Progenitor cell of endocrine pancreas (in vitro differentiated cells): ENCODE results near the gene ADGRG3. TPM values are rescaled to one million over a fixed set of nuclear protein-coding genes. Genes with fewer than 3 reads are reported as not detected.

ENCODE experiments used
- DNase-seq: peaks from one replicate; pipeline ENCODE4 v3.0.0; 2021; ENCODE audit warnings: low spot score; ENCODE audit not compliant: unreplicated experiment
- H3K27ac Mint-ChIP-seq: 2 replicates; pipeline ENCODE4 v1.8.0; 2021; ENCODE audit warnings: mild to moderate bottlenecking, moderate library complexity, mixed read lengths
- H3K27me3 Mint-ChIP-seq: 2 replicates; pipeline ENCODE4 v1.8.0; 2021; ENCODE audit warnings: mixed read lengths
- H3K36me3 Mint-ChIP-seq: 2 replicates; pipeline ENCODE4 v1.8.0; 2022; ENCODE audit warnings: mixed read lengths; ENCODE audit not compliant: insufficient read depth
- H3K4me1 Mint-ChIP-seq: 2 replicates; pipeline ENCODE4 v1.8.0; 2021; ENCODE audit warnings: low read depth, mixed read lengths
- H3K4me3 Mint-ChIP-seq: 2 replicates; pipeline ENCODE4 v1.8.0; 2021; ENCODE audit warnings: low read depth, mild to moderate bottlenecking, moderate library complexity, mixed read lengths
- H3K9me3 Mint-ChIP-seq: 2 replicates; pipeline ENCODE4 v1.8.0; 2021; ENCODE audit warnings: low read depth, mixed read lengths
- CTCF ChIP-seq: fragments of 200-600 bp; sonication (generic); IDR thresholded peaks from one replicate; pipeline ENCODE4 v1.5.0; 2021; ENCODE audit warnings: antibody characterized with exemption, mild to moderate bottlenecking; ENCODE audit not compliant: unreplicated experiment
- total RNA-seq: library from RNA; stranded (reverse); gene quantifications from 2 replicates; pipeline ENCODE4 v1.2.1, GENCODE V29; 2021

Gene ADGRG3
- total RNA-seq, 1 donor from 2014 or later, result not detected

DNA sequence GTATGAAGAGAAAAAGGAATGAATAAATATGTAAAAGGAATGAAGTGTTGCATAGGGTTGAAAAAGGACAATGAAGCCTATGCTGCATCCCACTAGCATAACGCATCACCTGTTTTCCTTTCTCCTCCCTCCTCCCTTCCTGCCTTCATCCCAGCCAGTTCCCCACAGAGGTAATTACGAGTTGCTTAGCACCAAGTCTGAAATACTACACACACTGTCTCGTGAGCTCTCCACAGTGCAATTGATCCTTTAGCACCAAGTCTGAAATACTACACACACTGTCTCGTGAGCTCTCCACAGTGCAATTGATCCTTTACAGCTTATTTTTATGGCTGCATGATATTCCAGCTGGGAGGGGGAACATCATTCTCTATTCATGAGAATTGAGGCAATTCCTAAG lies 25.4 kb downstream of the ADGRG3 start:
- no peaks in the 10 kb centered on the region for H3K36me3 Mint-ChIP-seq

DNA sequence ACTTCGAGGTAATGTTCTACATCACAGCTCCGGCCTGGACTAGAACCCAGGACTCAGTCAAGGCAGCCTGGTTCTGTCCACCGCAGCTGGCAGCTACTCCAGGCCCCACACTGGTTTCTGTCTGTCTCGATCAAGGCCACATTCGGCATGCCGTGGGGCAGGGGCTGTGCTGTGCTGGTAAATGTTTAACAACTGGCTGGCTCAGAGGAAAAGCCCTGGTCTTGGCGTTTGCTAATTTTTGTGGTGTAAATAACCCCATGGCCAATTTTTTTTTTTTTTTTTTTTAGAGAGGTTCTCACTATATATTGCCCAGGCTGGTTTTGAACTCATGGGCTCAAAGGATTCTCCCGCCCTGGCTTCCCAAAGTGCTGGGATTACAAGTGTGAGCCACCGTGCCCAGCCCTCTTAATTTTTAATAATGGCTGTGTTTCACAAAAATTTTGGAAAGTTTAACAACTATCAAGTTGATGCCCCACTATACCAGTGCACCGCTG lies 26.2 kb downstream of the ADGRG3 start:
- peaks cover 18% of the 10 kb centered on the region for H3K4me1 Mint-ChIP-seq
- no peaks in the 10 kb centered on the region for H3K27me3 Mint-ChIP-seq
- TF ChIP-seq CTCF, result no peak
- no peaks in the 10 kb centered on the region for H3K9me3 Mint-ChIP-seq
- H3K4me3 Mint-ChIP-seq, result peak overlapping the region; percentile 82
- DNase-seq, result no peak
- H3K36me3 Mint-ChIP-seq, result no peaks in the 10 kb centered on the region
- H3K27ac Mint-ChIP-seq, result peak overlapping the region; percentile 76

More for the DNA sequence above, 25.4 kb downstream of the ADGRG3 start:
- H3K27me3 Mint-ChIP-seq, result no peaks in the 10 kb centered on the region
- H3K4me3 Mint-ChIP-seq, result no peak overlapping the region
- no peak for TF ChIP-seq CTCF
- peaks cover 22% of the 10 kb centered on the region for H3K4me1 Mint-ChIP-seq
- no peaks in the 10 kb centered on the region for H3K9me3 Mint-ChIP-seq
- no peak overlapping the region for H3K27ac Mint-ChIP-seq
- no peak for DNase-seq

- Mint-ChIP-seq H3K27me3 (no peaks in the 10 kb centered on the region), H3K9me3 (no peaks in the 10 kb centered on the region), H3K4me1 (peaks cover 15% of the 10 kb centered on the region), H3K36me3 (no peaks in the 10 kb centered on the region), H3K27ac (peak within 1 kb of the TSS; percentile 76), H3K4me3 (peak within 1 kb of the TSS; percentile 82)
- peak; percentile 37 for DNase-seq
- TF ChIP-seq CTCF, result no peak
Observed at GRCh38 chr16:57694725-57695679, 26.9 kb downstream of the ADGRG3 start, which contains the start of gene DRC7. TSS of gene DRC7 (plus strand) at chr16:57694806. CDS start at chr16:57697950, 3,144 bp downstream.

- no peaks in the 10 kb centered on the region for H3K9me3 Mint-ChIP-seq
- peaks cover 18% of the 10 kb centered on the region for H3K4me1 Mint-ChIP-seq
- H3K27me3 Mint-ChIP-seq, result no peaks in the 10 kb centered on the region
- no peaks in the 10 kb centered on the region for H3K36me3 Mint-ChIP-seq
- no peak for TF ChIP-seq CTCF
- no peak overlapping the region for H3K4me3 Mint-ChIP-seq
- H3K27ac Mint-ChIP-seq, result no peak overlapping the region
- no peak for DNase-seq
Observed at GRCh38 chr16:57695680-57696069, 27.6 kb downstream of the ADGRG3 start.

DNA sequence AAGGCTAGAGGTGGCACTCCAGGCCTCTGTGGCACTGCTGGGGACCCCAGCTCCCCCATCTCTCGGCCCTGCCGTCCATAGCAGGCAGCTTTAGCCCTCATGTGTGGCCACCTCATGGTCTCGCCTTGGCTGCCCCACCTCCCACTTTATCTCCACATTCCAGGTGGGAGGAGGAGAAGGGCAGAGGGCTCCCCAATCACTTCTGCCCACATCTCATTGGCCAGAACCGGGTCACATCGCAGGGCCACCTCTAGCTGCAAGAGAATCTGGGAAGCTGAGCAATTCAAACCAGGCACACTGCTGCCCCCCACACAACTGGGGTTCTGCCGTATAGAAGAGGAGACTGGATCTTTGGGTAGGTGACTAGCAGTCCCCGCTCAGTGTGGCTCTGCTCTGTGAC lies 28.1 kb downstream of the ADGRG3 start:
- no peaks in the 10 kb centered on the region for H3K9me3 Mint-ChIP-seq
- no peak overlapping the region for H3K27ac Mint-ChIP-seq
- H3K36me3 Mint-ChIP-seq, result no peaks in the 10 kb centered on the region
- H3K4me3 Mint-ChIP-seq, result no peak overlapping the region
- TF ChIP-seq CTCF, result no peak
- H3K27me3 Mint-ChIP-seq, result no peaks in the 10 kb centered on the region
- H3K4me1 Mint-ChIP-seq, result peaks cover 23% of the 10 kb centered on the region
- DNase-seq, result no peak
